Activated B cell treated with CpG ODN at 0.5 μM for 24 hours (primary cell): Measurements from ENCODE around the gene ZER1. TPM values are rescaled to one million over a fixed set of nuclear protein-coding genes. Genes with fewer than 3 reads are reported as not detected.
"Not testable (repeated sequence)": the region's sequence is repeated elsewhere in the genome, so short reads cannot be mapped to it uniquely, and the experiment has no call there.

Source experiments
- ATAC-seq: fragments of 200-7000 bp; cut with Tn5 transposase; one replicate; pipeline ENCODE4 v1.10.0; 2021; ENCODE audit warnings: low read depth, mild to moderate bottlenecking, moderate library complexity
- CTCF ChIA-PET: fragments of 350-600 bp; sonication (Branson Sonifier 250); formaldehyde crosslinking; loops from one replicate; lab custom pipeline; 2021; ENCODE audit warnings: antibody characterized with exemption; lab: Charles Lee
- POLR2A ChIA-PET: fragments of 350-600 bp; sonication (Branson Sonifier 250); formaldehyde crosslinking; loops from one replicate; lab custom pipeline; 2021; ENCODE audit warnings: antibody characterized with exemption; lab: Charles Lee
- DNase-seq: peaks from one replicate; pipeline ENCODE4 v3.0.0; 2022
- H3K27ac Mint-ChIP-seq: one replicate; pipeline ENCODE4 v1.8.0; 2020; ENCODE audit warnings: mixed read lengths
- H3K27me3 Mint-ChIP-seq: one replicate; pipeline ENCODE4 v1.8.0; 2021; ENCODE audit warnings: mixed read lengths
- H3K36me3 Mint-ChIP-seq: one replicate; pipeline ENCODE4 v1.8.0; 2021; ENCODE audit warnings: low read depth, mixed read lengths
- H3K4me1 Mint-ChIP-seq: one replicate; pipeline ENCODE4 v1.8.0; 2021; ENCODE audit warnings: mixed read lengths
- H3K4me3 Mint-ChIP-seq: one replicate; pipeline ENCODE4 v1.8.0; 2020; ENCODE audit warnings: mild to moderate bottlenecking, mixed read lengths
- H3K9me3 Mint-ChIP-seq: one replicate; pipeline ENCODE4 v1.8.0; 2020; ENCODE audit warnings: mixed read lengths
- CTCF ChIP-seq: fragments of 200-600 bp; IDR thresholded peaks from one replicate; pipeline ENCODE4 v1.8.0; 2022; ENCODE audit warnings: antibody characterized with exemption, mild to moderate bottlenecking
- intact Hi-C: fragments of 100-400 bp; cut with micrococcal nuclease; formaldehyde crosslinking; loops from one replicate; pipeline ENCODE4 v1.15.1; 2024
- total RNA-seq: library from RNA; stranded (reverse); gene quantifications from 2 replicates; pipeline ENCODE4 v1.2.3, GENCODE V29; 2022

ZER1 gene
- total RNA-seq, 1 donor from 2014 or later: 26.0 TPM

DNA sequence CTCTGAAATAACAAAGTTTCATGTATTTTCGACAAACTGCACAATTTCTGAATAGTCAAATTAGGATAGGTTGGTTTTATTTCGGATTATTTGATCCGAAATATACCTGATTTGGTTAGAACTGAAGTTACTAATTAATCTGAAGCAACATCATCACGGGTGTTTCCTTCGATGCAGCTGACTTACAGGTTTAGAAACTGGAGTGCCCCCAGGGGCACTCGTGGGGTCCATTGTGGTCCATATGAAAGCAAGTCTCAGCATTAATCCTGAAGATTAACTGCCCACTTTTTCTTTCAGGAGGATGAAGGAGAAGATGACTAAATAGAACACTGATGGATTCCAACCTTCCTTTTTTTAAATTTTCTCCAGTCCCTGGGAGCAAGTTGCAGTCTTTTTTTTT lies 77.4 kb downstream of the ZER1 start:
- ATAC-seq (peak; percentile 41), DNase-seq (no peak)
- H3K27me3 Mint-ChIP-seq: no peaks in the 10 kb centered on the region
- peaks cover 66% of the 10 kb centered on the region for H3K36me3 Mint-ChIP-seq
- no peaks in the 10 kb centered on the region for H3K9me3 Mint-ChIP-seq
- ChIA-PET CTCF (interaction anchor here (1.0 kb wide), 1 partner anchor 10 kb away, joined by 3 read pairs; no protein-coding TSS in a partner anchor), POLR2A (interaction anchor here (0.6 to 3.3 kb wide), 6 partner anchors 8 to 237 kb away, joined by 3 to 61 read pairs (median 6); partner anchors contain the start of genes PKN3 and ZDHHC12)
- no peak for TF ChIP-seq CTCF
- peaks cover 45% of the 10 kb centered on the region for H3K4me1 Mint-ChIP-seq
- H3K27ac Mint-ChIP-seq: peak overlapping the region; percentile 74
- H3K4me3 Mint-ChIP-seq: peak overlapping the region; percentile 46
- intact Hi-C loops: no loop called here

DNA sequence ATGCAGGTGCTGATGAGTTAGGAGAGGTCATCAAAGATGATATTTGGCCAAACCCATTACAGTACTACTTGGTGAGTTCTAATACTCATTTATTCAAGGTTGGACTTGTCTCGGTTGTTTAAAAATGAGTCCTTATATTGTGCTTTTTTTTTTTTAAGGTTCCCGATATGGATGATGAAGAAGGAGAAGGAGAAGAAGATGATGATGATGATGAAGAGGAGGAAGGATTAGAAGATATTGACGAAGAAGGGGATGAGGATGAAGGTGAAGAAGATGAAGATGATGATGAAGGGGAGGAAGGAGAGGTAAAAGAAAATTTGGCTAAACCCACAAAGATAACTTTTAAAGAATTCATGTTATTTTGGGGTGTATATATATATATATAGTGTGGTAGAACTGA lies 78.0 kb downstream of the ZER1 start:
- H3K9me3 Mint-ChIP-seq, H3K27me3 Mint-ChIP-seq, ATAC-seq, DNase-seq, intact Hi-C loops: not testable (repeated sequence)
- H3K27ac Mint-ChIP-seq: peak overlapping the region; percentile 74
- peak overlapping the region; percentile 36 for H3K4me3 Mint-ChIP-seq
- H3K36me3 Mint-ChIP-seq: peaks cover 66% of the 10 kb centered on the region
- ChIA-PET CTCF (interaction anchor here (0.8 to 1.0 kb wide), 2 partner anchors 8 to 10 kb away, joined by 3 read pairs; partner anchors contain the start of gene PKN3), POLR2A (interaction anchor here (0.7 to 3.3 kb wide), 7 partner anchors 8 to 50 kb away, joined by 3 to 61 read pairs (median 6); partner anchors contain the start of genes PKN3 and ZDHHC12)
- peaks cover 45% of the 10 kb centered on the region for H3K4me1 Mint-ChIP-seq

GRCh38 chr9:128690684-128691034 lies 81.1 kb downstream of the ZER1 start:
- peak overlapping the region; percentile 98 for H3K4me3 Mint-ChIP-seq
- H3K4me1 Mint-ChIP-seq: peaks cover 66% of the 10 kb centered on the region
- intact Hi-C loops: no loop called here
- peaks cover 57% of the 10 kb centered on the region for H3K36me3 Mint-ChIP-seq
- H3K27me3 Mint-ChIP-seq: no peaks in the 10 kb centered on the region
- POLR2A ChIA-PET: interaction anchor here (0.6 to 3.8 kb wide), 7 partner anchors 10 to 111 kb away, joined by 4 to 16 read pairs (median 12); partner anchors contain the start of genes DYNC2I2, PKN3 and ZDHHC12
- TF ChIP-seq CTCF: no peak
- ATAC-seq (no peak), DNase-seq (no peak)
- H3K9me3 Mint-ChIP-seq: no peaks in the 10 kb centered on the region
- H3K27ac Mint-ChIP-seq: peak overlapping the region; percentile 97
- CTCF ChIA-PET: interaction anchor here (1.6 kb wide), 1 partner anchor 12 kb away, joined by 7 read pairs; the partner anchor contains the start of gene PKN3

DNA sequence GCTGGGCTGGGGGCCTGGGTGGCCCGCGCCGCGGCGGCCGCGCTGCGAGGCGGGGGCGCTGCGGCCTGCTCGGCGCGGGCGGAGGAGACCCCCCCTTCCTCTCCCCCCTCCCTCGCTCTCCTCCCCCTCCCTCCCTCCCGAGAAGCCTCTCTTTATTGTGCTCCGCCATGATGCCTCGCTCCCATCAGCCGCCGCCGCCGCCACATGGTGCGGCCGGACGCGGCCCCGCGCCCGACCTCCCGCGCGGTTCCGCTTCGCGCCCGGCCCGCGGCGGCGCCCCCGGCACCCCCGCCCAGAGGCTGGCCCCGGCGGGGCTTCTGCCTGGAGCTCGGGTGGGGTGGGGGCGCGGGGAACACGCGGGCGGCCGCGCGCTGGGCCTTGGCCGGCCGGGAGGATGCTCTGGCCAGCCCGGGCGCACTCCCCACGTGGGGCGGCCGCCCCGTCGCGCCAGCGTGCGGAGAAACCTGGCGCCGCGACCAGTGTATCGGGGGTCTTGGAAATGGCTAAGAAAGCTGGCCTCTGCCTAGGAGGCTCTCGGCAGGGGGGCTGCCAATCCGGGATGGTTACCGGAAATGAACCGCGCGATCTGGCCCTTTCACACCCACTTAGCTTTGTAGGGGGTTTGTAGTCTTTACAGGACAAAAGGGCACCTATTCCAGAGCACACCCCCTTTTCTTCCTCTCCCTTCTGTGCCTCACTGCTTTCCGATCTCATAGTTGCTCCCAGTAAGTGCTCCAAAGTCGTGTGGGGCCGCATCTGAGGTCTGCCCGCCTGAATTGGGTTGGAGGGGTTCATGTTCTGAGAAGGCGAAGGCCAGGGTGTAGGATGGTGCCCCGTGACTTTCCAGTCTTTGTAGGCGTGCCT lies 81.7 kb downstream of the ZER1 start:
- peak overlapping the region; percentile 98 for H3K4me3 Mint-ChIP-seq
- intact Hi-C loops: loop anchor here (1.0 to 10.0 kb wide), 7 partner anchors 12 to 365 kb away; partner anchors contain the start of genes COQ4, GLE1, KYAT1 and LRRC8A
- ChIA-PET CTCF (interaction anchor here (1.6 kb wide), 1 partner anchor 12 kb away, joined by 7 read pairs; the partner anchor contains the start of gene PKN3), POLR2A (interaction anchor here (0.6 to 3.8 kb wide), 23 partner anchors 9 to 662 kb away, joined by 3 to 16 read pairs (median 4); partner anchors contain the start of genes DYNC2I2, ENDOG, PKN3 and SPTAN1)
- H3K9me3 Mint-ChIP-seq: no peaks in the 10 kb centered on the region
- ATAC-seq (peak; percentile 2), DNase-seq (peak; percentile 32)
- H3K27ac Mint-ChIP-seq: peak overlapping the region; percentile 97
- H3K4me1 Mint-ChIP-seq: peaks cover 72% of the 10 kb centered on the region
- TF ChIP-seq CTCF: no peak
- no peaks in the 10 kb centered on the region for H3K27me3 Mint-ChIP-seq
- peaks cover 53% of the 10 kb centered on the region for H3K36me3 Mint-ChIP-seq

DNA sequence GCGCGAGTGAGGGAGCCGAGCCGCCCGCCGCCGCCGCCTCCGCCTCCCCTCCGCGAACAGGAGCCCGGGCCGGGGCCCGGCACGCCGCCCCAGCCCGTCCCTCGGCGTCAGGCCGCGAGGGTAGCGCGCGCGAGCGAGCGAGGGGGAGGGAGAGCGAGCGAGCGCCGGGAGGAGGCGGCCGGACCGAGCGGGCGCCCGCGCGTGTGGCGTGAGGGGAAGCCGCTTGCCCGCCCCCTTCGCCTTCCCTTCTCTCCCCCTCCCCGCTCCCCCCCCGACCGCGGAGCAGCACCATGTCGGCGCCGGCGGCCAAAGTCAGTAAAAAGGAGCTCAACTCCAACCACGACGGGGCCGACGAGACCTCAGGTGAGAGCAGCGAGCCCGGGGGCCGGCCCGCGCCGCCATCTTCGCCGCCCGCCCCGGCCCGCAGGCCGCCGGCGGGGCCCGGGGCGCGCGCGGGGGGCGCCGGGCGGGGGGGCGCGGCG lies 82.4 kb downstream of the ZER1 start:
- ATAC-seq (peak; percentile 22), DNase-seq (no peak)
- H3K4me1 Mint-ChIP-seq: peaks cover 72% of the 10 kb centered on the region
- no peak for TF ChIP-seq CTCF
- POLR2A ChIA-PET: interaction anchor here (0.5 to 3.8 kb wide), 24 partner anchors 9 to 662 kb away, joined by 3 to 16 read pairs (median 4); partner anchors contain the start of genes DYNC2I2, ENDOG, PKN3 and SPTAN1
- H3K27me3 Mint-ChIP-seq: no peaks in the 10 kb centered on the region
- H3K9me3 Mint-ChIP-seq: no peaks in the 10 kb centered on the region
- peaks cover 51% of the 10 kb centered on the region for H3K36me3 Mint-ChIP-seq
- intact Hi-C loops: loop anchor here (1.0 to 10.0 kb wide), 7 partner anchors 13 to 365 kb away; partner anchors contain the start of genes COQ4, GLE1, KYAT1 and LRRC8A
- H3K4me3 Mint-ChIP-seq: peak overlapping the region; percentile 64
- H3K27ac Mint-ChIP-seq: no peak overlapping the region
- CTCF ChIA-PET: no interaction called here
